HCT116 (cell line): Measurements from ENCODE around the gene MAP7. TPM values are rescaled to one million over a fixed set of nuclear protein-coding genes. Genes with fewer than 3 reads are reported as not detected.
"Not testable (repeated sequence)": the region's sequence is repeated elsewhere in the genome, so short reads cannot be mapped to it uniquely, and the experiment has no call there.

ENCODE experiments used
- ATAC-seq: fragments of 200-7000 bp; cut with Tn5 transposase; 2 replicates; pipeline ENCODE4 v1.9.1; 2020; ENCODE audit warnings: mild to moderate bottlenecking, moderate library complexity
- BruUV-seq: library from RNA; stranded (reverse); fragments of 400-500 nt; replicated peaks from 2 replicates; lab custom pipeline; 2021; lab: Mats Ljungman, UMichigan
- CTCF ChIA-PET: fragments of 300-600 bp; sonication (Branson Sonifier 250); formaldehyde crosslinking; loops from one replicate; lab custom pipeline; 2021; ENCODE audit warnings: antibody characterized with exemption; lab: Charles Lee
- POLR2A ChIA-PET: fragments of 300-600, 350-600 bp; sonication (Branson Sonifier 250); formaldehyde crosslinking; loops from one replicate; lab custom pipeline; 2021; ENCODE audit warnings: antibody characterized with exemption; lab: Charles Lee
- RAD21 ChIA-PET, 2 experiments: fragments of 300-600 bp; sonication (Branson Sonifier 250); formaldehyde crosslinking; loops; one replicate each; lab custom pipeline; 2023; ENCODE audit warnings: low total read pairs in 2 of 2; ENCODE audit not compliant: uncharacterized antibody in 2 of 2, unreplicated experiment in 2 of 2, low non-redundant PET in 1 of 2; lab: Charles Lee
- DNase-seq: peaks from one replicate; pipeline ENCODE4 v3.0.0-alpha.2; 2010; ENCODE audit warnings: low read depth, low spot score
- H2AFZ ChIP-seq: fragments of 200-600 bp; shearing (Covaris generic), sonication (generic); 2 replicates; pipeline ENCODE4 v1.6.1; 2017; ENCODE audit warnings: low read depth, mixed run types, mixed read lengths, antibody characterized with exemption, low read length; ENCODE audit not compliant: poor library complexity, severe bottlenecking
- H3K27ac ChIP-seq: 2 replicates; pipeline ENCODE4 v1.5.1; 2012; ENCODE audit warnings: low read depth, low read length
- H3K27me3 ChIP-seq: fragments of 200-600 bp; sonication (generic); 2 replicates; pipeline ENCODE4 v1.6.1; 2016; ENCODE audit warnings: mixed run types, low read length, mixed read lengths; ENCODE audit not compliant: insufficient read depth
- H3K36me3 ChIP-seq, 2 experiments: fragments of 200-500 bp in 1 of 2; fragments of 200-600 bp in 1 of 2; sonication (Bioruptor generic) in 1 of 2; sonication (generic) in 1 of 2; 2 replicates each; pipeline versions ENCODE4 v1.5.1 to v1.6.1; 2014 to 2016; ENCODE audit warnings: low read length in 2 of 2, inconsistent platforms in 1 of 2, mixed read lengths in 1 of 2, mixed run types in 1 of 2; ENCODE audit not compliant: insufficient read depth in 2 of 2, control insufficient read depth in 1 of 2
- H3K4me1 ChIP-seq, 2 experiments: fragments of 200-600 bp in 1 of 2; sonication (generic) in 1 of 2; 2 replicates each; pipeline versions ENCODE4 v1.5.1 to v1.6.1; 2012 to 2017; ENCODE audit warnings: low read length in 2 of 2, inconsistent platforms in 1 of 2, mild to moderate bottlenecking in 1 of 2, mixed read lengths in 1 of 2, mixed run types in 1 of 2, moderate library complexity in 1 of 2; ENCODE audit not compliant: insufficient read depth in 2 of 2, control insufficient read depth in 1 of 2
- H3K4me2 ChIP-seq: fragments of 200-600 bp; sonication (generic); 2 replicates; pipeline ENCODE4 v1.6.1; 2017; ENCODE audit warnings: mixed run types, low read length, mixed read lengths
- H3K4me3 ChIP-seq, 2 experiments: fragments of 200-600 bp in 1 of 2; sonication (generic) in 1 of 2; replicated peaks in 1 of 2; 2 replicates each; pipeline ENCODE4 v1.5.1; 2011 to 2016; ENCODE audit warnings: low read length in 2 of 2, control low read depth in 1 of 2, low read depth in 1 of 2, mild to moderate bottlenecking in 1 of 2, mixed read lengths in 1 of 2, mixed run types in 1 of 2
- H3K79me2 ChIP-seq: fragments of 200-600 bp; sonication (generic); 2 replicates; pipeline ENCODE4 v1.6.1; 2017; ENCODE audit warnings: mild to moderate bottlenecking, mixed run types, low read length, moderate library complexity, mixed read lengths; ENCODE audit not compliant: insufficient read depth
- H3K9ac ChIP-seq: fragments of 200-600 bp; sonication (generic); 2 replicates; pipeline ENCODE4 v1.6.1; 2016; ENCODE audit warnings: low read length, mixed read lengths
- H3K9me2 ChIP-seq: fragments of 200-600 bp; sonication (generic), shearing (Covaris generic); 2 replicates; pipeline ENCODE4 v1.6.1; 2017; ENCODE audit warnings: mixed run types, mild to moderate bottlenecking, moderate library complexity; ENCODE audit not compliant: insufficient read depth
- H3K9me3 ChIP-seq, 2 experiments: fragments of 200-500 bp in 1 of 2; fragments of 200-600 bp in 1 of 2; sonication (Bioruptor generic) in 1 of 2; sonication (generic) in 1 of 2; 2 replicates each; pipeline ENCODE4 v1.6.1; 2014 to 2017; ENCODE audit warnings: low read length in 2 of 2, mixed read lengths in 2 of 2, inconsistent platforms in 1 of 2, low read depth in 1 of 2, mild to moderate bottlenecking in 1 of 2, mixed run types in 1 of 2, moderate library complexity in 1 of 2; ENCODE audit not compliant: control insufficient read depth in 1 of 2, insufficient read depth in 1 of 2
- H4K20me1 ChIP-seq: fragments of 200-600 bp; sonication (generic), shearing (Covaris generic); 2 replicates; pipeline ENCODE4 v1.6.1; 2017; ENCODE audit warnings: mixed run types, mild to moderate bottlenecking, moderate library complexity; ENCODE audit not compliant: insufficient read depth
- ATF3 ChIP-seq: IDR thresholded peaks from 2 replicates; pipeline ENCODE4 v1.6.1; 2012
- CBX3 ChIP-seq: IDR thresholded peaks from 2 replicates; pipeline ENCODE4 v1.6.1; 2012; ENCODE audit warnings: low read depth
- CEBPB ChIP-seq: IDR thresholded peaks from 2 replicates; pipeline ENCODE4 v1.6.1; 2012; ENCODE audit warnings: low read depth
- ELF1 ChIP-seq: IDR thresholded peaks from 2 replicates; pipeline ENCODE4 v1.6.1; 2012; ENCODE audit warnings: low read depth, borderline replicate concordance
- EZH2 ChIP-seq: fragments of 200-600 bp; sonication (generic); IDR thresholded peaks from 2 replicates; pipeline ENCODE4 v1.6.1; 2017; ENCODE audit warnings: antibody characterized with exemption, mixed run types
- EZH2phosphoT487 ChIP-seq: fragments of 200-600 bp; IDR thresholded peaks from 2 replicates; pipeline ENCODE4 v1.6.1; 2018; ENCODE audit warnings: antibody characterized with exemption, borderline replicate concordance
- FOSL1 ChIP-seq: IDR thresholded peaks from 2 replicates; pipeline ENCODE4 v1.6.1; 2012; ENCODE audit warnings: low read depth
- RAD21 ChIP-seq: IDR thresholded peaks from 2 replicates; pipeline ENCODE4 v1.6.1; 2012; ENCODE audit warnings: low read depth, mild to moderate bottlenecking
- SIN3A ChIP-seq: IDR thresholded peaks from 2 replicates; pipeline ENCODE4 v1.6.1; 2012; ENCODE audit warnings: low read depth
- SP1 ChIP-seq: IDR thresholded peaks from 2 replicates; pipeline ENCODE4 v1.6.1; 2012; ENCODE audit warnings: low read depth
- TCF7L2 ChIP-seq: IDR thresholded peaks from 2 replicates; pipeline ENCODE4 v1.7.0; 2011; ENCODE audit warnings: borderline replicate concordance, inconsistent platforms; ENCODE audit not compliant: insufficient read depth, insufficient read length; ENCODE audit errors: extremely low read depth
- YY1 ChIP-seq: IDR thresholded peaks from 2 replicates; pipeline ENCODE4 v1.6.1; 2011; ENCODE audit warnings: low read length, low read depth, moderate library complexity, mild to moderate bottlenecking; ENCODE audit not compliant: insufficient replicate concordance; ENCODE audit errors: extremely low read depth
- ZBTB33 ChIP-seq: IDR thresholded peaks from 2 replicates; pipeline ENCODE4 v1.6.1; 2011; ENCODE audit warnings: mild to moderate bottlenecking, low read length, moderate library complexity; ENCODE audit not compliant: insufficient replicate concordance; ENCODE audit errors: extremely low read depth
- ZFX ChIP-seq: fragments of 450-650 bp; IDR thresholded peaks from 2 replicates; pipeline ENCODE4 v1.6.1; 2017
- intact Hi-C: fragments of 100-400 bp; cut with micrococcal nuclease; formaldehyde crosslinking; loops from 2 replicates; pipeline ENCODE4 v1.10.0; 2022
- total RNA-seq: library from RNA; stranded (reverse); gene quantifications from one replicate; pipeline ENCODE4 v1.2.1, GENCODE V29; 2021; ENCODE audit not compliant: unreplicated experiment
- TF ChIP-seq, protein P1 (sequence below): IDR thresholded peaks from 2 replicates; pipeline ENCODE4 v1.6.1; 2012; ENCODE audit warnings: low read depth
- TF ChIP-seq, protein P2 (sequence below): IDR thresholded peaks from 2 replicates; pipeline ENCODE4 v1.6.1; 2012

Gene MAP7
- total RNA-seq, 1 experiment from 2014 or later, result 35.5 TPM

DNA sequence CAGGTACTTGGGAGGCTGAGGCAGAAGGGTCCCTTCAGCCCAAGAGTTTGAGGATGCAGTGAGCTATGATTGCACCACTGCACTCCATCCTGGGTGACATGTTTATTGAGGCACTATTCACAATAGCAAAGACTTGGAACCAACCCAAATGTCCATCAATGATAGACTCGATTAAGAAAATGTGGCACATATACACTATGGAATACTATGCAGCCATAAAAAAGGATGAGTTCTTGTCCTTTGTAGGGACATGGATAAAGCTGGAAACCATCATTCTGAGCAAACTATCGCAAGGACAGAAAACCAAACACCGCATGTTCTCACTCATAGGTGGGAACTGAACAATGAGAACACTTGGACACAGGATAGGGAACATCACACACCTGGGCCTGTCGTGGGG lies 149.0 kb downstream of the MAP7 start:
- BruUV-seq, H3K79me2 ChIP-seq, H4K20me1 ChIP-seq, H3K9ac ChIP-seq, H3K9me3 ChIP-seq, H3K36me3 ChIP-seq, DNase-seq, H3K27me3 ChIP-seq, ATAC-seq, H2AFZ ChIP-seq, H3K9me2 ChIP-seq, POLR2A ChIA-PET, H3K27ac ChIP-seq, CTCF ChIA-PET, RAD21 ChIA-PET, intact Hi-C loops, H3K4me2 ChIP-seq, H3K4me3 ChIP-seq: not testable (repeated sequence)
- H3K4me1 ChIP-seq, result peaks cover 6 to 28% of the 10 kb centered on the region in 2 experiments

DNA sequence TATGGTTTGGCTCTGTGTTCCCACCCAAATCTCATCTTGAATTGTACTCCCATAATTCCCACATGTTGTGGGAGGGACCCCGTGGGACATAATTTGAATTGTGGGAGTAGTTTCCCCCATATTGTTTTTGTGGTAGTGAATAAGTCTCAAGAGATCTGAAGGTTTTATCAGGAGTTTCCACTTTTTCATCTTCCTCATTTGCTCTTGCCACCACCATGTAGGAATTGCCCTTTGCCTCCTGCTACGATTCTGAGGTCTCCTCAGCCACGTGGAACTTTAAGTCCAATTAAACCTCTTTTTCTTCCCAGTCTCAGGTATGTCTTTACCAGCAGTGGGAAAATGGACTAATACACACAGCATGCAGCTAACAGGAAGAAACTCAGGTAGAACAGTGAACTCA lies 151.8 kb downstream of the MAP7 start:
- Histone ChIP-seq H3K36me3 (no peaks in the 10 kb centered on the region), H3K27ac (no peak overlapping the region), H3K4me2 (no peak overlapping the region), H3K27me3 (no peaks in the 10 kb centered on the region), H2AFZ (no peak overlapping the region), H3K4me1 (peaks cover 2 to 17% of the 10 kb centered on the region in 2 experiments; a peak in 2 of 4 replicates), H3K79me2 (no peaks in the 10 kb centered on the region; the same call in 1 of the 2 replicates), H3K9me2 (no peaks in the 10 kb centered on the region), H3K4me3 (no peak overlapping the region), H3K9me3 (no peaks in the 10 kb centered on the region), H3K9ac (no peak overlapping the region), H4K20me1 (no peaks in the 10 kb centered on the region)
- TF ChIP-seq ZBTB33, result no peak
- TF ChIP-seq YY1, result no peak
- no peak for TF ChIP-seq CBX3
- TF ChIP-seq EZH2phosphoT487, result no peak
- no peak for TF ChIP-seq ELF1
- TF ChIP-seq EZH2, result no peak
- no peak for TF ChIP-seq TCF7L2
- TF ChIP-seq, protein P1, sequence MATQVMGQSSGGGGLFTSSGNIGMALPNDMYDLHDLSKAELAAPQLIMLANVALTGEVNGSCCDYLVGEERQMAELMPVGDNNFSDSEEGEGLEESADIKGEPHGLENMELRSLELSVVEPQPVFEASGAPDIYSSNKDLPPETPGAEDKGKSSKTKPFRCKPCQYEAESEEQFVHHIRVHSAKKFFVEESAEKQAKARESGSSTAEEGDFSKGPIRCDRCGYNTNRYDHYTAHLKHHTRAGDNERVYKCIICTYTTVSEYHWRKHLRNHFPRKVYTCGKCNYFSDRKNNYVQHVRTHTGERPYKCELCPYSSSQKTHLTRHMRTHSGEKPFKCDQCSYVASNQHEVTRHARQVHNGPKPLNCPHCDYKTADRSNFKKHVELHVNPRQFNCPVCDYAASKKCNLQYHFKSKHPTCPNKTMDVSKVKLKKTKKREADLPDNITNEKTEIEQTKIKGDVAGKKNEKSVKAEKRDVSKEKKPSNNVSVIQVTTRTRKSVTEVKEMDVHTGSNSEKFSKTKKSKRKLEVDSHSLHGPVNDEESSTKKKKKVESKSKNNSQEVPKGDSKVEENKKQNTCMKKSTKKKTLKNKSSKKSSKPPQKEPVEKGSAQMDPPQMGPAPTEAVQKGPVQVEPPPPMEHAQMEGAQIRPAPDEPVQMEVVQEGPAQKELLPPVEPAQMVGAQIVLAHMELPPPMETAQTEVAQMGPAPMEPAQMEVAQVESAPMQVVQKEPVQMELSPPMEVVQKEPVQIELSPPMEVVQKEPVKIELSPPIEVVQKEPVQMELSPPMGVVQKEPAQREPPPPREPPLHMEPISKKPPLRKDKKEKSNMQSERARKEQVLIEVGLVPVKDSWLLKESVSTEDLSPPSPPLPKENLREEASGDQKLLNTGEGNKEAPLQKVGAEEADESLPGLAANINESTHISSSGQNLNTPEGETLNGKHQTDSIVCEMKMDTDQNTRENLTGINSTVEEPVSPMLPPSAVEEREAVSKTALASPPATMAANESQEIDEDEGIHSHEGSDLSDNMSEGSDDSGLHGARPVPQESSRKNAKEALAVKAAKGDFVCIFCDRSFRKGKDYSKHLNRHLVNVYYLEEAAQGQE, result no peak
- no peak for TF ChIP-seq ZFX
- TF ChIP-seq SIN3A, result no peak
- no peak for TF ChIP-seq ATF3
- TF ChIP-seq SP1, result no peak
- TF ChIP-seq CEBPB, result no peak
- TF ChIP-seq FOSL1, result no peak
- TF ChIP-seq RAD21, result no peak
- TF ChIP-seq, protein P2, sequence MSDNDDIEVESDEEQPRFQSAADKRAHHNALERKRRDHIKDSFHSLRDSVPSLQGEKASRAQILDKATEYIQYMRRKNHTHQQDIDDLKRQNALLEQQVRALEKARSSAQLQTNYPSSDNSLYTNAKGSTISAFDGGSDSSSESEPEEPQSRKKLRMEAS, result no peak
- ChIA-PET POLR2A (no interaction called here), RAD21 (no interaction called here), CTCF (no interaction called here)
- ATAC-seq, result no peak
- no TSS peak for BruUV-seq
- intact Hi-C loops, result no loop called here
- DNase-seq, result no peak
